H1 (cell line): ENCODE results near the gene JPT2. TPM values are rescaled to one million over a fixed set of nuclear protein-coding genes. Genes with fewer than 3 reads are reported as not detected.

Source experiments
- CTCF ChIA-PET: fragments of 300-600 bp; sonication (Branson Sonifier 250); formaldehyde crosslinking; loops from one replicate; lab custom pipeline; 2021; ENCODE audit not compliant: partially characterized antibody; lab: Charles Lee
- POLR2A ChIA-PET: fragments of 300-600 bp; sonication (Branson Sonifier 250); formaldehyde crosslinking; loops from one replicate; lab custom pipeline; 2021; ENCODE audit warnings: inconsistent platforms; ENCODE audit not compliant: partially characterized antibody; lab: Charles Lee
- DNase-seq, 2 experiments: peaks; one replicate each; pipeline versions ENCODE4 v3.0.0 to v3.0.0-alpha.2; 2010 to 2022; ENCODE audit warnings: low spot score in 2 of 2, low read depth in 1 of 2, mixed read lengths in 1 of 2
- FAIRE-seq: peaks from 2 replicates; lab custom pipeline; 2011; peaks lifted over from hg19 to GRCh38; lab: Jason Lieb, UNC
- H2AFZ ChIP-seq: 2 replicates; pipeline ENCODE4 v1.8.1; 2012; ENCODE audit warnings: low read length, inconsistent platforms
- H2AK5ac ChIP-seq: 2 replicates; pipeline ENCODE4 v1.6.1; 2013; ENCODE audit warnings: low read depth, low read length
- H2BK120ac ChIP-seq: replicated peaks from 2 replicates; pipeline ENCODE3; 2013; ENCODE audit warnings: low read depth, low read length, inconsistent platforms
- H2BK12ac ChIP-seq: 2 replicates; pipeline ENCODE4 v1.6.1; 2013; ENCODE audit warnings: low read depth, low read length
- H2BK15ac ChIP-seq: 2 replicates; pipeline ENCODE4 v1.6.1; 2013; ENCODE audit warnings: low read length
- H2BK20ac ChIP-seq: 2 replicates; pipeline ENCODE4 v1.6.1; 2013; ENCODE audit warnings: low read length
- H2BK5ac ChIP-seq: 2 replicates; pipeline ENCODE4 v1.6.1; 2013; ENCODE audit warnings: low read depth, low read length
- H3K14ac ChIP-seq: 2 replicates; pipeline ENCODE4 v1.6.1; 2013; ENCODE audit warnings: inconsistent platforms; ENCODE audit not compliant: insufficient read length
- H3K18ac ChIP-seq: 2 replicates; pipeline ENCODE4 v1.6.1; 2013; ENCODE audit warnings: low read length; ENCODE audit errors: extremely low read depth
- H3K23ac ChIP-seq: 2 replicates; pipeline ENCODE4 v1.6.1; 2013; ENCODE audit warnings: inconsistent platforms; ENCODE audit not compliant: insufficient read length
- H3K23me2 ChIP-seq: 2 replicates; pipeline ENCODE4 v1.6.1; 2013; ENCODE audit warnings: low read depth, low read length
- H3K27ac ChIP-seq: 2 replicates; pipeline ENCODE4 v1.6.1; 2011; ENCODE audit warnings: low read depth, low read length, inconsistent platforms
- H3K27me3 ChIP-seq, 4 experiments: replicated peaks in 1 of 4; 1 replicate in 1 of 4; 2 replicates in 3 of 4; pipeline versions ENCODE4 v1.6.1 to v1.8.1; 2011 to 2013; ENCODE audit warnings: low read length in 3 of 4, mild to moderate bottlenecking in 3 of 4, inconsistent platforms in 2 of 4, mixed read lengths in 2 of 4, moderate library complexity in 1 of 4; ENCODE audit not compliant: control insufficient read depth in 3 of 4, insufficient read depth in 3 of 4; ENCODE audit errors: extremely low read depth in 1 of 4
- H3K36me3 ChIP-seq, 4 experiments: 2 replicates each; pipeline versions ENCODE4 v1.6.1 to v1.8.1; 2011 to 2013; ENCODE audit warnings: mild to moderate bottlenecking in 4 of 4, low read length in 3 of 4, moderate library complexity in 2 of 4, control low read depth in 1 of 4, inconsistent platforms in 1 of 4; ENCODE audit not compliant: insufficient read depth in 4 of 4, control insufficient read depth in 2 of 4
- H3K4ac ChIP-seq: replicated peaks from 2 replicates; pipeline ENCODE3; 2013; ENCODE audit warnings: low read length, low read depth, mixed read lengths, inconsistent platforms; ENCODE audit not compliant: insufficient read length
- H3K4me1 ChIP-seq, 4 experiments: replicated peaks in 1 of 4; 1 replicate in 1 of 4; 2 replicates in 3 of 4; pipeline versions ENCODE4 v1.6.1 to v1.8.1; 2011 to 2013; ENCODE audit warnings: low read length in 3 of 4, inconsistent platforms in 2 of 4, mixed read lengths in 1 of 4; ENCODE audit not compliant: insufficient read depth in 4 of 4, control insufficient read depth in 3 of 4
- H3K4me2 ChIP-seq, 2 experiments: 2 replicates each; pipeline versions ENCODE4 v1.6.1 to v1.8.1; 2011 to 2013; ENCODE audit warnings: low read depth in 2 of 2, low read length in 2 of 2, control low read depth in 1 of 2, inconsistent platforms in 1 of 2, mild to moderate bottlenecking in 1 of 2; ENCODE audit not compliant: insufficient read depth in 1 of 2
- H3K4me3 ChIP-seq, 4 experiments: fragments of 200-600, 300-600 bp in 1 of 4; sonication (generic), shearing (Covaris generic), sonication (Bioruptor Twin) in 1 of 4; 2 replicates each; pipeline versions ENCODE4 v1.5.1 to v1.8.1; 2011 to 2016; ENCODE audit warnings: low read length in 4 of 4, low read depth in 3 of 4, control low read depth in 2 of 4, inconsistent platforms in 2 of 4, mild to moderate bottlenecking in 2 of 4, mixed read lengths in 1 of 4, moderate library complexity in 1 of 4; ENCODE audit not compliant: insufficient read depth in 2 of 4; ENCODE audit errors: extremely low read depth in 1 of 4
- H3K56ac ChIP-seq: replicated peaks from 2 replicates; pipeline ENCODE3; 2013; ENCODE audit warnings: low read depth, mild to moderate bottlenecking, mixed read lengths, low read length, inconsistent platforms; ENCODE audit not compliant: insufficient read length
- H3K79me1 ChIP-seq: 2 replicates; pipeline ENCODE4 v1.6.1; 2013; ENCODE audit warnings: low read depth, low read length, control low read depth
- H3K79me2 ChIP-seq, 2 experiments: 2 replicates each; pipeline versions ENCODE4 v1.6.1 to v1.8.1; 2012 to 2013; ENCODE audit warnings: low read length in 2 of 2, mild to moderate bottlenecking in 2 of 2, inconsistent platforms in 1 of 2; ENCODE audit not compliant: insufficient read depth in 2 of 2, control insufficient read depth in 1 of 2
- H3K9ac ChIP-seq, 4 experiments: replicated peaks in 1 of 4; 1 replicate in 1 of 4; 2 replicates in 3 of 4; pipeline versions ENCODE4 v1.6.1 to v1.8.1; 2011 to 2013; ENCODE audit warnings: low read depth in 3 of 4, low read length in 3 of 4, control low read depth in 2 of 4, mild to moderate bottlenecking in 2 of 4, moderate library complexity in 2 of 4, inconsistent platforms in 1 of 4; ENCODE audit errors: extremely low read depth in 1 of 4
- H3K9me3 ChIP-seq, 2 experiments: 2 replicates each; pipeline versions ENCODE4 v1.6.1 to v1.8.1; 2012 to 2013; ENCODE audit warnings: mild to moderate bottlenecking in 2 of 2, moderate library complexity in 2 of 2, control low read depth in 1 of 2, inconsistent platforms in 1 of 2, low read depth in 1 of 2, low read length in 1 of 2, mixed read lengths in 1 of 2; ENCODE audit not compliant: insufficient read depth in 2 of 2
- H4K20me1 ChIP-seq, 2 experiments: replicated peaks in 1 of 2; 2 replicates each; pipeline versions ENCODE3 to v1.8.1; 2011 to 2013; ENCODE audit warnings: inconsistent platforms in 2 of 2, low read length in 2 of 2, mild to moderate bottlenecking in 1 of 2; ENCODE audit not compliant: insufficient read depth in 2 of 2, control insufficient read depth in 1 of 2
- H4K5ac ChIP-seq: 2 replicates; pipeline ENCODE4 v1.6.1; 2013; ENCODE audit warnings: low read length, low read depth, mixed read lengths, inconsistent platforms; ENCODE audit not compliant: insufficient read length
- H4K8ac ChIP-seq: 2 replicates; pipeline ENCODE4 v1.8.0; 2013; ENCODE audit warnings: mild to moderate bottlenecking, moderate library complexity, low read length, inconsistent platforms; ENCODE audit not compliant: insufficient read depth; ENCODE audit errors: extremely low read depth
- H4K91ac ChIP-seq: replicated peaks from 2 replicates; pipeline ENCODE3; 2013; ENCODE audit warnings: low read length, mixed read lengths, inconsistent platforms; ENCODE audit not compliant: insufficient read length
- GABPA ChIP-seq: IDR thresholded peaks from 2 replicates; pipeline ENCODE4 v1.6.1; 2011; ENCODE audit warnings: mild to moderate bottlenecking, low read length, moderate library complexity, borderline replicate concordance; ENCODE audit not compliant: insufficient read depth
- GTF2F1 ChIP-seq: IDR thresholded peaks from 2 replicates; pipeline ENCODE4 v1.6.1; 2012; ENCODE audit warnings: low read depth, low read length, improper control_type of control experiment, borderline replicate concordance
- HDAC6 ChIP-seq: IDR thresholded peaks from one replicate; pipeline ENCODE4 v1.7.1; 2012; ENCODE audit warnings: low read depth, mild to moderate bottlenecking, inconsistent platforms, low read length, moderate library complexity
- SP2 ChIP-seq: IDR thresholded peaks from 2 replicates; pipeline ENCODE4 v1.6.1; 2012; ENCODE audit warnings: mild to moderate bottlenecking, low read length, inconsistent platforms
- WGBS, 2 experiments: shearing (Covaris generic) in 1 of 2; methylation state at CpG; one replicate each; pipeline versions ENCODE4 v1.1.6 to v1.1.7; 2013 to 2015; ENCODE audit warnings: low lambda C conversion rate in 2 of 2, mixed read lengths in 2 of 2, inconsistent platforms in 1 of 2, low coverage in 1 of 2, missing lambda C conversion rate in 1 of 2; ENCODE audit not compliant: insufficient replicate concordance in 2 of 2, insufficient coverage in 1 of 2, insufficient read length in 1 of 2; ENCODE audit errors: extremely low coverage in 1 of 2, missing lambda C conversion rate in 1 of 2; 5-methylcytosine and 5-hydroxymethylcytosine counted together
- polyA plus RNA-seq, 7 experiments: library from polyadenylated mRNA; depleted of rRNA in 3 of 7; stranded (reverse) in 5 of 7; unstranded in 2 of 7; fragments of >200 nt in 5 of 7; fragments of 200-250 nt in 2 of 7; gene quantifications; 1 replicate in 5 of 7; 2 replicates in 1 of 7; 4 replicates in 1 of 7; pipeline versions ENCODE4 v1.2.1 to v1.2.3, GENCODE V29; 2011 to 2013; ENCODE audit warnings: missing spikeins in 2 of 7, mixed read lengths in 2 of 7
- total RNA-seq: library from RNA; stranded (reverse); fragmentation: NEBNext Ultra II Directional; extraction: Animal tissue kit (Norgen Biotek cat#: 25700); gene quantifications from 2 replicates; pipeline ENCODE4 v1.2.1, GENCODE V29; 2021

The JPT2 gene
- total and polyA plus RNA-seq, 2 of the 8 experiments (the other 6 are each of a cell fraction or from before 2014, with no cell fraction given), result 67.6 to 197 TPM

GRCh38 chr16:1642753-1643152, 35.3 kb upstream of the JPT2 start:
- H3K4me1 ChIP-seq, result peaks cover 0 to 2% (median 0%) of the 10 kb centered on the region in 4 experiments; a peak in 1 of 7 replicates
- H3K23ac ChIP-seq, result no peak overlapping the region
- TF ChIP-seq SP2, result no peak
- no peak for TF ChIP-seq HDAC6
- TF ChIP-seq GTF2F1, result no peak
- no peak for TF ChIP-seq GABPA
- no peak overlapping the region for H2BK120ac ChIP-seq
- H4K5ac ChIP-seq, result no peak overlapping the region
- H3K9ac ChIP-seq, result no peak overlapping the region
- H3K23me2 ChIP-seq, result no peaks in the 10 kb centered on the region
- H3K27me3 ChIP-seq, result no peaks in the 10 kb centered on the region
- H2AK5ac ChIP-seq, result no peak overlapping the region
- no peak overlapping the region for H3K14ac ChIP-seq
- CTCF ChIA-PET, result interaction anchor here (1.6 kb wide), 1 partner anchor 81 kb away, joined by 5 read pairs; no protein-coding TSS in a partner anchor
- POLR2A ChIA-PET, result no interaction called here
- FAIRE-seq (no peak), DNase-seq (no peak)
- H2BK15ac ChIP-seq, result no peak overlapping the region
- H3K9me3 ChIP-seq, result no peaks in the 10 kb centered on the region
- H2BK20ac ChIP-seq, result no peak overlapping the region
- H3K36me3 ChIP-seq, result peaks cover 15 to 45% (median 31%) of the 10 kb centered on the region in 4 experiments; a peak in 7 of 8 replicates
- peaks cover 7% of the 10 kb centered on the region for H3K79me1 ChIP-seq
- no peak overlapping the region for H3K27ac ChIP-seq
- no peak overlapping the region for H2AFZ ChIP-seq
- no peak overlapping the region for H2BK5ac ChIP-seq
- no peak overlapping the region for H4K8ac ChIP-seq
- peaks cover 19 to 22% of the 10 kb centered on the region in 2 experiments for H4K20me1 ChIP-seq
- H3K4ac ChIP-seq, result no peak overlapping the region
- no peak overlapping the region for H3K56ac ChIP-seq
- no peak overlapping the region for H3K4me3 ChIP-seq
- H3K79me2 ChIP-seq, result no peaks in the 10 kb centered on the region; a peak in 1 of 4 replicates
- no peak overlapping the region for H2BK12ac ChIP-seq
- 92% methylated on average over 11 of the region's 11 CpGs; no CpG with 5 or more reads in 1 of the 2 experiments for WGBS, 2 experiments
- H3K18ac ChIP-seq, result no peak overlapping the region
- no peak overlapping the region for H4K91ac ChIP-seq
- no peak overlapping the region for H3K4me2 ChIP-seq
